ENCODE results near the gene TTI1.
"Not testable (repeated sequence)": the region's sequence is repeated elsewhere in the genome, so short reads cannot be mapped to it uniquely, and the experiment has no call there.

The TTI1 gene

GRCh38 chr20:38052870-38053269, 19.6 kb upstream of the TTI1 start:
- no peak for FAIRE-seq

DNA sequence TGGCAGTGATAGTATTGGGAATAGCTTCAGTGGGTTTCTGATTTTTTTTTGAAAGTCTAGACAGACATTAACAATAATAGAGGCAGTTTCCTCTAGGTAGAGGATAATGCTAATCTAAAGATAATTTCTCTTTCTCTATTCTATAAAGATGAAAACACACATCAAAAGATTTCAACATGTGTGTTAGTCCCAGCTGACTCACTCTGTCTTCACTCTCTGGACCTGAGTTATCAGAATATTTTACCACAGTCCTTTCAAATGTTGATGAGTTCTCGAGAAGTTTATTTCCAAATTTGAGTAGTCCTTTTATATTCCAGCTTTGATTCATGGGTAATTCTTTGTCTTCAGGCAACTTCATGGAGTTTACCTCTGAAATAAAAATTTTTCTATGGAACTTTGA, 17.4 kb upstream of the TTI1 start:
- FAIRE-seq, result no peak

GRCh38 chr20:38049800-38050199, 16.5 kb upstream of the TTI1 start:
- no peak for FAIRE-seq

DNA sequence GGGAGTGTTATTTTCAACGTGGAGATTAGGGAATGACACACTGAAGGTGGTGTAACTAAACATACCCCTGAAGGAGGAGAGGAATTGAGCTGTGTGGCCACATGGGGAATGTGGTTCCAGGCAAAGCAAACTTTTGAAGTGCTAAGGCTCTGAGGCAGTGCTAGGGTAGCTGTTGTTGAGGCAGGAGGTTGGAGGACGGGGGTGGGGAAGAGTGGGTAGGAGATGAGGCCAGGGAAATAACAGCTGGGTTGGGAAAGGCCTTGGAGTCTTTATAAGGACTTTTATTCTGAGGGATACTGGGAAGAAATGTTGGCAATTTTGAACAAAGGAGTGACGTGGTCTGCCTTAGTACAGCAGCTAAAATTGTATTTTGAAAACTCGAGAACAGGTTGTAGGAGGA, 13.3 kb upstream of the TTI1 start:
- FAIRE-seq, result no peak

GRCh38 chr20:38044685-38045084, 11.4 kb upstream of the TTI1 start:
- no peak for FAIRE-seq

- no peak for FAIRE-seq
Measured at GRCh38 chr20:38043512-38044300, 10.4 kb upstream of the TTI1 start.

- FAIRE-seq, result no peak
Measured at GRCh38 chr20:38040276-38040675, 7.0 kb upstream of the TTI1 start.

GRCh38 chr20:38036366-38036765, 3.1 kb upstream of the TTI1 start:
- no peak for FAIRE-seq

DNA sequence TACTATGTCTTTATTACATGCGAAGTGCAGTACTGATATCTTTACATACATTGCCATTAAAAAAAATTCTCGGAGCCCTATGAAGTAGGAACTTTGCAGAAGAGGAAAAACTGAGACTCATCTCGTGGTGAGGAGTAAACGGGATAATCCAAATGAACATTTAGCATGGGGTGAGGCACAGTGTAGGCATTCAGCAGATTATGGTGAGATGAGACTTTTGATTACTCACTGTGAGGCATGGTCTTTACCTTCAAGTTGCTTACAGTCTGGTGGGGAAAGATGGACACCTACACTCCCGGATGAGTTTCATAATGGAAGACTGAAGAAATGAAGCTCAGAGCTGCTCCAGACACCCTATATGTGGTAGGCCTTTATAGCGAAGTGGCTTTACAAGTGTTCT, 1.7 kb upstream of the TTI1 start:
- FAIRE-seq, result no peak

DNA sequence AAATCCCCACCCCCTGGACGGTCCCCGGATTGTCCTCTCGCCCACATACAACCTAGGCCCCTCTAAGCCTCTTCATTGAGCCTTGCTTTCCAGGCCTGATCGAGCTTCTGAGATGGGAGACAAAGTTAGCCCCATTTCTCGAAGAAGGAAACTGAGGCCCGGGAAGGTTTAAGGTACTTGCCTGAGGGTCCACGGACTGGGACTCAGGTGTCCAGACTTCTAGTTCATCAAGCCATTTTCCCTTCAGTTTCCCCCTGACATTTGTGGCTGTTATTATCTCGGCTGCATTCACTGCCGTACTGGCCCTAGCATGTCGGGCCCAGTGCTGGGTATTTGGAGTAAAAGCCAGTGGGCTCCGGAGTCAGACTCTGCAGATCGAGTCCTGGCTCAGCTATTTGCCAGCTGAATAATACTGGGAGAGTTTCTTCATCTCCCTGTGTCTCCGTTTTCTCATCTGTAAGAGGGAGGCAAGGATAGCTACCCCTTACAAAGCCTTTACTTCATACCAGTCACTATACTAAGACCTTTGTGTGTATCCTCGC, 923 bp upstream of the TTI1 start:
- no peak for FAIRE-seq

DNA sequence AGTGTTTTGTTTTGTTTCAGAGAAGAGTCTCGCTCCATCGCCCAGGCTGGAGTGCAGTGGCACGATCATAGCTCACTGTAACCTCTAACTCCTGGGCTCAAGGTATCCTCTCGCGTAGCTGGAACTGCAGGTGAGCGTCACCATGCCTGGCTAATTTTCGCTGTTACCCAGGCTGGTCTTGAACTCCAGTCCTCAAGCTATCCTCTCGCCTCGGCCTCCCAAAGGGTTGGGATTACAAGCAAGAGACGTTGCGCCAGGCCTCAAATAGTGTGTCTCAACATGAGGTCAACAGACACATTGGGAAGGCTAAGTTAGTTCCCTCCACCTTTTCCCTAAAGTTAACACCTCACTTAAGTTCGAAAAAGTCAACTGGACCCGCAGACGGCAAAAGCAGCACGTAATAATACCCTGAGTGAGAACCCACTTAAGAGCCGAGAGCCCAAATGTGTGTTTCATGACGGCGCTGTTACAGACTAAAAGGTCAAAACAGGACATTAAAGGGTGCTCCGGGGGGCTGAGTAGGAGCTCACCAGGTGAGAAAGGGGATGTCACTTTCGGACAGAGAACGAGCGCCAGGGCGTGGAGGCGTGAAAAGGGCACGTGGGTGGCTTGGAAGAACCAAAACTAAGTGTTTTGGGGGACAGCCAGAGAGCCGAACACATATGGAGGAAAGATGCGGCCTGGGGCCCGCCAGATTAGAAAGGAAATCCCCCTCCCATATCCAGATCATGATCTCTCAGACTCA, 499 bp downstream of the TTI1 start:
- FAIRE-seq, result no peak

GRCh38 chr20:38031957-38032356, 1.3 kb downstream of the TTI1 start:
- FAIRE-seq, result no peak

- FAIRE-seq, result no peak
Measured at GRCh38 chr20:38029453-38029852, 3.8 kb downstream of the TTI1 start.

- no peak for FAIRE-seq
Measured at GRCh38 chr20:38024496-38024895, 8.8 kb downstream of the TTI1 start.

DNA sequence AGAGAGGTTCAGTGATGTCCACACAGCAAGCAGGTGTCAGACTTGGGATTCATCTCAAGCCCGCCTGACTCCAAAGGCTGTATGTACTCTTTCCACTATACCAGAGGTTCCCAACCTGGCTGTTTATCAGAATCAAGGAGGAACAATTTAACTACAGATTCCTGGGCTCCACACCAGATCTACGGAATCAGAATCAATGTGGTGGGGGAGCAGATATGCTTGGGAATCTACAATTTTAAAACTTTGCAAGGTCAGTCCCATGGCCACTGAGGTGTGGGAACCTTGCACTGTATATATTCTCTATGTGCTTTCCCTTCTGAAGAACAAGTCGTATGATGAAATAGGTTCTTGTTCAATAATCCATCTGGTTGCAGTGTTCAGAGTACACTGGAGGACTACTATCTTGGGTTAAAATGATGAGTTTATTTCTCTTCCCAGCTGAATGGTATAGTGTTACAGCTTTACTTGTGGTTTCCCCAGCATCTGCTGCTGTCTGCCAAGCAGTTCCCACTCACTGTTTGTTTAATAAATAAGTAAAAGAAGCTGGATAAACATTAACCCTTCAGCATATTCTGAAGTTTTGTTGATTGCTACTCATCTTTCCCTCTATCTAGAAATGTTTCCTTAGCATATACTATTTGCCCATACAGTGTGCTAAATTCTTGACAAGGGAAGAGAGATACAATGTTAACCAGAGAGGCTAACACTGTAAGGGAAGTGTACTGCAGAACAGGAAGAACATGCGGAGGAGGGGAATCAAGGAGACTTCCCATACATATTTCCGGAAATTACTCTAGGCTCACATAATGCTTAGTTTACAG, 9.9 kb downstream of the TTI1 start:
- FAIRE-seq, result no peak

GRCh38 chr20:38021087-38021772, 12.0 kb downstream of the TTI1 start:
- no peak for FAIRE-seq

DNA sequence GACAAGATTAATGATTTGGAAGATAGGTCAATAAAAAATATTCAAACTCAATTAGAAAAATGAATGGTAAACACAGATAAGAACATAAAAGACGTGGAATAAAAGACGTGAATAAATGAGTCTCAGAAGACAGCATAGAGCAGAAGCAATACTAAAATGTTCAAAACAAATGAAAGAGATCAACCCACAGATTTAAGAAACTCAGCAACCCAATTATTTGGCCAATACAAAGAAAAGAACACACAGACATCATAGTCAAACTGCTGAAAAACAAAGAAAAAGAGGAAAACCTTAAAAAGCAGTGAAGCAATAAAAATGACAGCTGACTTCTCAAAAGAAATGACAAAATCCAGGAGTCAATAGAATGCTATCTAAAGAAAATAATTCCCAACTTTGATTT, 14.9 kb downstream of the TTI1 start:
- FAIRE-seq, result no peak

DNA sequence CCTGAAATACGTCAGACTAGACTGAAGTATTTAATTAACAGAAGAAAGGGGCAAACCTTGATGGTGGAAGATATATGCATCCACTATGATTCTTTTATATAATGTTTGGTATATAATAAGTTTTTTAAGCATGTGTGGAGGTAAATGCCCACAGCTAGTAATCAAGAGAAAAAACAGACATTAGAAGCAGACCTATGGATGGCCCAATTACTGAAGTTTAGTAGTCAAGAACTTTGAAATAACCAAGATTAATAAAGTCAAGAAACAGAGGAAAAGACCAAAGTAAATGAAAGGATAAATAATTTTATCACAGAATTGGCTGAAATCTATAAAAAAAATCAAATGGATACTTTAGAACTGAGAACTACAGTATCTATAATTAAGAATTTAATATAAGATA, 15.3 kb downstream of the TTI1 start:
- FAIRE-seq, result no peak

DNA sequence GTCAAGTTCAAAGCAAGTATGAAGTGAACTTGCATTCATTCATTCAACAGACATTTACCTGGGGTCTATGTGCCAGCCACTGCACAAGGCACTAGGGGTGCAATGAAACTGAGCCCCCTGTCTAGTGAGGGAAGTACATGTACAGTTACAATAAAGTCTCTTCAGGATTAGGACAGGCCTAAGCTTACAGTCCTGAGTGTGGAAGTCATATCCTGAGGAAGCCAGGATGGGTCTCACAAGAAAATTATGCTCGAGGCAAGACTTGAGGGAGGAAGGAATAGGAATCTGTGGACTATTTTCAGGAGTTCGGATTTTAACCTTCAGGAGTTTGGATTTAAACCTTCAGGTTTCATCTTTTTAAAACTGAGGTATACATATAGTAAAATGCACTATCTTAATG, 19.4 kb downstream of the TTI1 start:
- FAIRE-seq, result no peak

DNA sequence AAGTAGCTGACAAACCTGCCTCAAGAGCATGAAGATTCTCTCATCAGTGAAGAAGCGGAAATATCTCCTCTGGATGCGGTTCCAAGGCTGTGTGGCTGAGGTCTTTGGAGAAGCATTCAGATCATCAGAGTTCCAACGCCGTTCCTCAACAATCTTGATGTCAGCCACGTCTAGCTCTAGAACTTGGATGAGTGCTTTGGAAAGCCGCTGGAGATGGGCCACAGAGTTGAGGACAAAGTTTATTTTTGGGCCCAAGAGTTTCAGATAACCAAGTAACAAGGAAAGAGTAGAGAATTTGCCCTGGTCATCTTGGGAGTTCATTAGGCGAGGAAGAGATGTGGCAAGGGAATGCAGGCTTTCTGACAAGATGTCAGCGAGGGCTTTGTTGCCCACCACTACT, 20.9 kb downstream of the TTI1 start:
- no peak for FAIRE-seq

GRCh38 chr20:38011696-38012095, 21.6 kb downstream of the TTI1 start:
- no peak for FAIRE-seq

- not testable (repeated sequence) for FAIRE-seq
Measured at GRCh38 chr20:38009416-38009815, 23.8 kb downstream of the TTI1 start.
